HG03520 (cell line): ENCODE measurements around the gene SMAD9.
A peak's percentile ranks its signal among the peaks of the same experiment; 100 is the strongest.

Experiments used
- ATAC-seq: cut with Tn5 transposase; IDR thresholded peaks from one replicate; pipeline ENCODE4 v1.9.1; 2021; ENCODE audit warnings: mild to moderate bottlenecking, moderate library complexity; ENCODE audit not compliant: unreplicated experiment

The SMAD9 gene

GRCh38 chr13:36819739-36820090 lies 100.3 kb downstream of the SMAD9 start:
- ATAC-seq, result peak; percentile 7

GRCh38 chr13:36818804-36819738 lies 101.0 kb downstream of the SMAD9 start, which contains the start of gene RFXAP:
TSS of gene RFXAP (plus strand) at chr13:36819222. CDS start at chr13:36819358, 136 bp downstream.
- peak; percentile 80 for ATAC-seq

GRCh38 chr13:36817996-36818803 lies 101.8 kb downstream of the SMAD9 start:
- ATAC-seq, result no peak

- no peak for ATAC-seq
These were observed 105.0 kb downstream of the SMAD9 start for GRCh38 chr13:36815062-36815461.

DNA sequence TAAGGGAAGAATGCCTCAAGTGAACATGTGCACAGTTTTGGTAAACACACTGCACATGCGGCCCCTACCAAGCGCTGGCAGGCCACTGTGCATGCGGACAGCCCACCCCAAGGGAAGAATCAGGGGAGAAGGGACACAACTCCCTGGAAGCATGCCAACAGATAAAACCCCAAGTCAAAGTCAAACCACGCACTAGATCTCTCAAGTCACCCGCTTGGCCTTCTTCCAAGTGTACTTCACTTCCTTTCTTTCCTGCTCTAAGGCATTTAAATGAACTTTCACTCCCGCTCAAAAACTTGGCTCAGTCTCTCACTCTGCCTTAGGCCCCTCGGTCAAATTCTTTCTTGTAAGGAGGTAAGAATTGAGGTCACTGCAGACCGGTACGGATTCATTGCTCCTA lies 105.6 kb downstream of the SMAD9 start:
- ATAC-seq, result no peak

DNA sequence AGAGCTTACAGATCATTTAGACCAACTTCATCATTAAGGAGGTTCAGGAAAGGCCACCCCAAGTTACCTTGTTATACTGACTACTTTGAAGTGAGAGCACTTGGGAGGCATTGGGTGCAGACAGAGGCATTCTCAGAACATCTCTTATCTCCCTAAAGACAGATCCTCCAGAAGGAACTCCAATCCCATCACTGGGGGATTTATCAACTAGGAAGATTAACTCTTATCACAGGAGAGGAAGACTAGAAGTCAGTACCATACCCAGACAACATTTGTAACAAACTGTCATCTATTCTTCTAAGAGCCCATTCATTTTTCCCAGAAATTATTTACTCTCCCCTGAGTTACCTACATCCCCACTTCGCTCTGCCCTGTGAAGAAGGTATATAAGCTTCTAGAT lies 106.8 kb downstream of the SMAD9 start:
- no peak for ATAC-seq

DNA sequence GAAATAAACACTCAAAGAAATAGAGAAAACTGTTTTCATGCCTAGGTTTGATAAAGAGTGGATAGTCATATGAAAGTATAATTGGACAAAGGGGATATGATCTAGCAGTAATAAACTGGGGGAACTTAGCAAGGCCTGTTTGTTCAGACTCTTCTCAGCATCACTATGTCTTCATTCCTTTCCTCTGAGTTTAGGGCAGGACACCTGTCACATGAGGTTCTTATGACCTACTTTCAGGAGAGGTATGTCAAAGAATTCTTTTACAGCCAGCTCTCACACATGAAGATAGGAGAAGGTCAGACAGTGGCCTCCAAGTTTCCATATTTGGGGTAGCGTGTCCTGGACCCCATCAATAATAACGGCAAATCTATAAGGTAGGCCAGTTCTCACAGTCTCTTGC lies 112.4 kb downstream of the SMAD9 start:
- no peak for ATAC-seq

DNA sequence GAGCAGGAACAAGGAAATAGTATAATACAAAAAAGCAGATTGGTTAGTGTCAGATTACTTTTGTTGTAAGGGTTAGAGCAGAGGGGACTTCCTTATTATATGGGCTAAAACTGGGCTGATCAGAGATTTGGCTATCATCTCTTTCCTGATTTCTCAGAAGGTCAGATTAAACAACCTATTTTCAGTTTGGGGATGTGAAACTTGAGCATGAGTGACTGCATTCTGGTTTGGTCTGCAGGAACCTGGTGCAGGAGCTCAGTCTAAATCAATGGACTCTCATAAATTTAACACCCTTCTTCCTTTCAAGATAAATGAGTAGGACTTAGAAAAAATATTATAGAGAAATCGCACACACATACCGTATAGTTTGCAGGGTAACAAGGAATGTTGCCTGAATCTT lies 113.9 kb downstream of the SMAD9 start:
- no peak for ATAC-seq

DNA sequence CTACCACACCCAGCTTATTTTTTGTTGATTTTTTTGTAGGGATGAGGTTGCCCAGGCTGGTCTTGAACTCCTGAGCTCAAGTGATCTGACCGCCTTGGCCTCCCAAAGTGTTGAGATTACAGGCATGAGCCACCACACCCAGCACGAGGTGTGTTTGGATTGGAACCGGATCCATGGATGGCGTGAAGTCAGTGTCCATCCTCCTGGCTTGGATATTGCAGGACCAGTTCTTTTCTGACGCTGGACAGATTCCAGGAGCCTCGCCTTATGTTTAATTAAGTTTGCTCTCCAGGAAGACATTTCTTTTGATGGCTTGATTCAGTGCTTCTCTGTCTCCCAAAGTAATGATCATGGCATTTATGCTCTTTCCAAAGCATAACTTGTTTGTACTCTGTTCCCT lies 115.5 kb downstream of the SMAD9 start:
- no peak for ATAC-seq

GRCh38 chr13:36801035-36801434 lies 119.0 kb downstream of the SMAD9 start:
- ATAC-seq, result no peak

- ATAC-seq, result no peak
These were observed 124.0 kb downstream of the SMAD9 start for GRCh38 chr13:36796052-36796451.

GRCh38 chr13:36795463-36795862 lies 124.6 kb downstream of the SMAD9 start:
- ATAC-seq, result no peak
